ENCODE data around the gene HIPK1.

Gene HIPK1

DNA sequence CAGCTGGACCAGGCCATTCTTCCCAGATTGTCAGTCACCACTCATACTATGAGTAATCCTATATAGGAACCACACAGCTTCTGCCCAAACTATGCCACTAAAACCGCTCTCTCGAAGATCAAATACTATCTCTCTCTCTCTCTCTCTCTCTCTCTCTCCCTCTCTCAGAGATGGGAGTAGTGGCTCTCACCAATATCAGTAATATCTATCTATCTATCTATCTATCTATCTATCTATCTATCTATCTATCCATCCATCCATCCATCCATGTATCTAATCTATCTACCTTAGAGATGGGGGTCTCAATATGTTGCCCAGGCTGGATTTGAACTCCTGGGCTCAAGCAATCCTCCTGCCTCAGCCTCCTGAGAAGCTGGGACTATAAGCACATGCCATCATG lies 4.7 kb upstream of the HIPK1 start:
- TF ChIP-seq, protein P1, sequence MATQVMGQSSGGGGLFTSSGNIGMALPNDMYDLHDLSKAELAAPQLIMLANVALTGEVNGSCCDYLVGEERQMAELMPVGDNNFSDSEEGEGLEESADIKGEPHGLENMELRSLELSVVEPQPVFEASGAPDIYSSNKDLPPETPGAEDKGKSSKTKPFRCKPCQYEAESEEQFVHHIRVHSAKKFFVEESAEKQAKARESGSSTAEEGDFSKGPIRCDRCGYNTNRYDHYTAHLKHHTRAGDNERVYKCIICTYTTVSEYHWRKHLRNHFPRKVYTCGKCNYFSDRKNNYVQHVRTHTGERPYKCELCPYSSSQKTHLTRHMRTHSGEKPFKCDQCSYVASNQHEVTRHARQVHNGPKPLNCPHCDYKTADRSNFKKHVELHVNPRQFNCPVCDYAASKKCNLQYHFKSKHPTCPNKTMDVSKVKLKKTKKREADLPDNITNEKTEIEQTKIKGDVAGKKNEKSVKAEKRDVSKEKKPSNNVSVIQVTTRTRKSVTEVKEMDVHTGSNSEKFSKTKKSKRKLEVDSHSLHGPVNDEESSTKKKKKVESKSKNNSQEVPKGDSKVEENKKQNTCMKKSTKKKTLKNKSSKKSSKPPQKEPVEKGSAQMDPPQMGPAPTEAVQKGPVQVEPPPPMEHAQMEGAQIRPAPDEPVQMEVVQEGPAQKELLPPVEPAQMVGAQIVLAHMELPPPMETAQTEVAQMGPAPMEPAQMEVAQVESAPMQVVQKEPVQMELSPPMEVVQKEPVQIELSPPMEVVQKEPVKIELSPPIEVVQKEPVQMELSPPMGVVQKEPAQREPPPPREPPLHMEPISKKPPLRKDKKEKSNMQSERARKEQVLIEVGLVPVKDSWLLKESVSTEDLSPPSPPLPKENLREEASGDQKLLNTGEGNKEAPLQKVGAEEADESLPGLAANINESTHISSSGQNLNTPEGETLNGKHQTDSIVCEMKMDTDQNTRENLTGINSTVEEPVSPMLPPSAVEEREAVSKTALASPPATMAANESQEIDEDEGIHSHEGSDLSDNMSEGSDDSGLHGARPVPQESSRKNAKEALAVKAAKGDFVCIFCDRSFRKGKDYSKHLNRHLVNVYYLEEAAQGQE (IDR thresholded peaks at IDR 0.05; ENCODE audit: insufficient replicate concordance, low read depth): no peak
- TF ChIP-seq SPI1 (IDR thresholded peaks at IDR 0.05; ENCODE audit: borderline replicate concordance, low read depth) (no peak), POLR2AphosphoS5 (IDR thresholded peaks at IDR 0.05; ENCODE audit: low read depth) (no peak), GABPA (IDR thresholded peaks at IDR 0.05; ENCODE audit: low read depth) (no peak)
- TF ChIP-seq, protein P2, sequence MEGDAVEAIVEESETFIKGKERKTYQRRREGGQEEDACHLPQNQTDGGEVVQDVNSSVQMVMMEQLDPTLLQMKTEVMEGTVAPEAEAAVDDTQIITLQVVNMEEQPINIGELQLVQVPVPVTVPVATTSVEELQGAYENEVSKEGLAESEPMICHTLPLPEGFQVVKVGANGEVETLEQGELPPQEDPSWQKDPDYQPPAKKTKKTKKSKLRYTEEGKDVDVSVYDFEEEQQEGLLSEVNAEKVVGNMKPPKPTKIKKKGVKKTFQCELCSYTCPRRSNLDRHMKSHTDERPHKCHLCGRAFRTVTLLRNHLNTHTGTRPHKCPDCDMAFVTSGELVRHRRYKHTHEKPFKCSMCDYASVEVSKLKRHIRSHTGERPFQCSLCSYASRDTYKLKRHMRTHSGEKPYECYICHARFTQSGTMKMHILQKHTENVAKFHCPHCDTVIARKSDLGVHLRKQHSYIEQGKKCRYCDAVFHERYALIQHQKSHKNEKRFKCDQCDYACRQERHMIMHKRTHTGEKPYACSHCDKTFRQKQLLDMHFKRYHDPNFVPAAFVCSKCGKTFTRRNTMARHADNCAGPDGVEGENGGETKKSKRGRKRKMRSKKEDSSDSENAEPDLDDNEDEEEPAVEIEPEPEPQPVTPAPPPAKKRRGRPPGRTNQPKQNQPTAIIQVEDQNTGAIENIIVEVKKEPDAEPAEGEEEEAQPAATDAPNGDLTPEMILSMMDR (IDR thresholded peaks at IDR 0.05; ENCODE audit: insufficient read depth, low read length): no peak
- Histone ChIP-seq H3K27me3 (ENCODE audit: insufficient read depth, poor library complexity, severe bottlenecking) (no peaks in the 10 kb centered on the region), H3K4me3 (replicated peaks; ENCODE audit: insufficient read depth, low read length) (no peak overlapping the region), H3K27ac (replicated peaks) (no peak overlapping the region)
- DNase-seq (ENCODE audit: low read depth in 1 of 2, low spot score in 1 of 2): no peak

DNA sequence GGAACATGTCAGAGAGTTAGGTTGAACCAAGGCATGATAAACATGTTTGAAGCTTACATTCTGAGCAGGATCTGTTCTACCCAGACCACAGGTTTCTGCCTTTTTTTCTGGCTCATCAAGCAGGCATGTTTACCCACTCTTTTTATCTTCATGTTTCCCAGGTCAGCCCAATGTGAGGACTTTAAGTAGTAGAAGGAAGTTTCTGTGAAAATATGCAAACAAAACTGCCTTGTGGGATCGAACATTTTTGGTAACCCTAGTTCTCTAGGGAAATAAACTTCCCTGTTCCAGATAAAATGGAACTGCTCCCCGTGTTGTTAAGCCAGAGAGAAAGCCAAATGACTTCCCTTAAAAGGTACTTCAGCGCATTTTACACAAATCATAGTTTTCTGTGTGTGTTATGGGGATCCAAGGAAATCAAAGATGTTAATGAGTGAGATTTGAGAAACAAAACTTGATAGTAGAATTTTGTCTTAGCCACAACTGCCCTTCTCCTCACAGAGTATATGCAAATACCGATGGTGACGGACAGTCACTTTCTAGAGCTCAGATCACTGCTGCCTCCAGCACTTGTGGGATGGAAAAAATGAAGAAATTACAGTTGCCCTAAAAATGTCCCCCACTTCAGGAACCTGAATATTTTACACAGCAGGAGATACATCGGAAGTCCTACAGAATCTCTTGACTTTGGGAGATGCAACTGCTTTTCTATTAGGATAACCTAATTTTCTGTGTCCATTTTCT lies 765 bp upstream of the HIPK1 start:
- TF ChIP-seq GABPA (IDR thresholded peaks at IDR 0.05; ENCODE audit: low read depth): no peak
- TF ChIP-seq, protein P1 (IDR thresholded peaks at IDR 0.05; ENCODE audit: insufficient replicate concordance, low read depth): no peak
- TF ChIP-seq POLR2AphosphoS5 (IDR thresholded peaks at IDR 0.05; ENCODE audit: low read depth): no peak
- peak; percentile 46; the same call in 1 of the 2 replicates for TF ChIP-seq SPI1 (IDR thresholded peaks at IDR 0.05; ENCODE audit: borderline replicate concordance, low read depth)
- TF ChIP-seq, protein P2 (IDR thresholded peaks at IDR 0.05; ENCODE audit: insufficient read depth, low read length): no peak
- Histone ChIP-seq H3K27me3 (ENCODE audit: insufficient read depth, poor library complexity, severe bottlenecking) (no peaks in the 10 kb centered on the region), H3K27ac (replicated peaks) (peak overlapping the region; percentile 99), H3K4me3 (replicated peaks; ENCODE audit: insufficient read depth, low read length) (peak overlapping the region; percentile 77)
- no peak for DNase-seq (ENCODE audit: low read depth in 1 of 2, low spot score in 1 of 2)

DNA sequence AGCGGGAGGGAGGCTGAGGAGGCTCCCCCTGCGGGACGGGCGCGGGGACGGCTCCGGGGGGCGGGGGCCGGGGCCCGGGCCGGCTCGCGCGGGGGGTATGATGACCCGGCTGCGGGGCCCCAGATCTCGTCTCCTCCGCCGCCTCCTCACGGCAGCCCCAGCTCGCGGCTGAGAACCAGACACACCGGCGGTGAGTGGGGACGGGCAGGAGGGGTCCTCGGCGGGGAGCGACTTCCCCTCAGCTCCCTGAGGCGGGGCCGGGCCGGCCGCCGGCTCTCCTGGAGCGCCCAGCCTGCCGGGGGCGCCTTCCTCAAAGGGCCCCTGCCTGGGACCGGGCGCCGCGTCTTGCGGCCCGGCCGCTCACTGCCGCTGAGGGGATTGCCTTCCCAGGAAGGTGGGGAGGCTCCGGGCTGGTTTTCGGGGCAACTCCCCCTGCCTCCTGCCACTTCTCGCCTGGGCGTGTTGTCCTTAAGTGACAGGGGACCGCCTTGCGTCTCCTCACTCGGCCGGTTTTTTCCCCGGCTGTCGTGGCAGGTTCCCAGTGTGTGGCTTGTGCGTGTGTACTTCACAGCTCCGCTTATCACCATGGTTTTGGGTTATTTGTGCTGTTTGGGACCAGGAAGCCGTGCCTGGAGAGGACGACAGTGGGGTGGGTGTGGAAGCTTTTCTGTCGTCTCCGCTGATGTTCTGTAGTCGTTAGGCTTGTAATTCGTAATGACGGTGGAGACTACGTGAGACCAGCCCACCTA lies 800 bp downstream of the HIPK1 start:
- peak overlapping the region; percentile 99 for H3K27ac ChIP-seq (replicated peaks)
- TF ChIP-seq, protein P2 (IDR thresholded peaks at IDR 0.05; ENCODE audit: insufficient read depth, low read length): no peak
- TF ChIP-seq POLR2AphosphoS5 (IDR thresholded peaks at IDR 0.05; ENCODE audit: low read depth) (peak; percentile 73; the same call in 1 of the 2 replicates), GABPA (IDR thresholded peaks at IDR 0.05; ENCODE audit: low read depth) (no peak)
- TF ChIP-seq, protein P1 (IDR thresholded peaks at IDR 0.05; ENCODE audit: insufficient replicate concordance, low read depth): no peak
- H3K27me3 ChIP-seq (ENCODE audit: insufficient read depth, poor library complexity, severe bottlenecking): no peaks in the 10 kb centered on the region
- peak overlapping the region; percentile 77 for H3K4me3 ChIP-seq (replicated peaks; ENCODE audit: insufficient read depth, low read length)
- DNase-seq (ENCODE audit: low read depth in 1 of 2, low spot score in 1 of 2): peak in 1 of 2 experiments; percentile 43

Measured in HL-60 (cell line).